HUES6 (cell line): Measurements from ENCODE around the gene NOXO1.

Experiments
- H3K27ac ChIP-seq: 2 replicates; pipeline ENCODE4 v1.7.0; 2013; ENCODE audit warnings: low read depth, mild to moderate bottlenecking, low read length, inconsistent platforms
- H3K27me3 ChIP-seq: 2 replicates; pipeline ENCODE4 v1.6.1; 2013; ENCODE audit warnings: low read length; ENCODE audit not compliant: control insufficient read depth, insufficient read depth
- H3K36me3 ChIP-seq: 2 replicates; pipeline ENCODE4 v1.6.1; 2013; ENCODE audit warnings: low read length; ENCODE audit not compliant: control insufficient read depth, insufficient read depth
- H3K4me1 ChIP-seq: 2 replicates; pipeline ENCODE4 v1.6.1; 2013; ENCODE audit warnings: low read length; ENCODE audit not compliant: control insufficient read depth, insufficient read depth
- H3K4me3 ChIP-seq: 2 replicates; pipeline ENCODE4 v1.5.1; 2013; ENCODE audit warnings: low read depth, low read length
- H3K9ac ChIP-seq: one replicate; pipeline ENCODE4 v1.6.1; 2013; ENCODE audit warnings: mild to moderate bottlenecking, low read length
- H3K9me3 ChIP-seq: 2 replicates; pipeline ENCODE4 v1.6.1; 2013; ENCODE audit warnings: low read depth, low read length; ENCODE audit not compliant: control insufficient read depth, insufficient read depth

The NOXO1 gene

DNA sequence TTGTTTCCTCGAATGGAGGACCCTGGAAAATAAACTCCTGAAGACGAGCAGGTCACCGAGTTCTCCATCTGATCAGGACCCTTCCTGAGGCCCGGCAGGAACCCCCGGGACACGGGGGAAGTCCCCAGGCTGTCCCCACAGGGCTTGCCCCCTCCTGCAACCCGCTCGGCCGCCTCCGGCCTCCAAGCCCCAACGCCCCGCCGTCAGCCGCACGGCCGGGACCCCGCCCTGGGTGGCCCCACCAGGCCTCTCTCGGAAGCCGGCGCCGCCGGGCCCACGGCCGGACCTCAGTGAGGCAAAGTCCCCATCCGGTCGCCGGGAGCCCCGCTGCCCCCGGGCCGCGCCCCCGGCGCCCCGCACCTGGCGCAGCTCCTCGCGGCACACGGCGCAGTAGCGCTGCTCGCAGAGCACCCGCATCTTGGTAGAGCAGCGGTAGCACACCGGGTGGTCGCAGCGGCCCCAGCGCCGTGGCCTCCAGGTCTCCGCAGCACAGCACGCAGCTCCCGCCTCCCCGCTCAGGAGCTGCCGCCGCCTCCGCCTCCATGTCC lies 28.0 kb upstream of the NOXO1 start:
- Histone ChIP-seq H3K4me1 (peaks cover 43% of the 10 kb centered on the region), H3K4me3 (peak overlapping the region; percentile 76), H3K36me3 (peaks cover 11% of the 10 kb centered on the region), H3K9me3 (no peaks in the 10 kb centered on the region), H3K27me3 (no peaks in the 10 kb centered on the region), H3K9ac (peak overlapping the region; percentile 87), H3K27ac (peak overlapping the region; percentile 82; the same call in 1 of the 2 replicates)

DNA sequence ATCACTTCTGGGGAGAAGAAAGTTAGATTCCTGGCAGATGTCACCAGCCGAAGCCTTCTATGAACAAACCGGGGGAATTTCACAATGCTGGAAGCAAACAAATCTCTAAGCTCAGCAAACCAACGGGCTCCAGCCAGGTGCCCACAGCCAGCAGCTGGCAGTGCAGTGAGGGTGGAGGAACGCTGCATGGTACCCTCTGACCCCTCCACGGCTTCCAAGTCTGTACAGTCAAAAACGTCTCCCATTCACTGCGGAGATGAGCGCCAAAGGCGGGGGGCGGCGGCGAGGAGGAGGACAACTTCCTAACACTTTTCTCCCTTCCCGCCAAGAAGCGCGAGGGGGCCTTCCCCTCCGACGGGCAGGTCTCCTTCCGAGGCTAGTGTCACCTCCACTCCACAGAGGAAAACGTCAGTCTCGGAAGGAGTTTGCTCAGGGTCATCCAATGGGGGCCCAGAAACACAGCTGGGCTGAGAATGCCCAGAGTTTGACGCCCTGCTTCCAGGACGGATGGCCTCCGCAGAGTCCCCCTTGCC lies 27.4 kb upstream of the NOXO1 start:
- Histone ChIP-seq H3K27ac (peak overlapping the region; percentile 82; the same call in 1 of the 2 replicates), H3K27me3 (no peaks in the 10 kb centered on the region), H3K4me3 (peak overlapping the region; percentile 76), H3K36me3 (peaks cover 11% of the 10 kb centered on the region), H3K9me3 (no peaks in the 10 kb centered on the region), H3K4me1 (peaks cover 46% of the 10 kb centered on the region), H3K9ac (peak overlapping the region; percentile 87)

DNA sequence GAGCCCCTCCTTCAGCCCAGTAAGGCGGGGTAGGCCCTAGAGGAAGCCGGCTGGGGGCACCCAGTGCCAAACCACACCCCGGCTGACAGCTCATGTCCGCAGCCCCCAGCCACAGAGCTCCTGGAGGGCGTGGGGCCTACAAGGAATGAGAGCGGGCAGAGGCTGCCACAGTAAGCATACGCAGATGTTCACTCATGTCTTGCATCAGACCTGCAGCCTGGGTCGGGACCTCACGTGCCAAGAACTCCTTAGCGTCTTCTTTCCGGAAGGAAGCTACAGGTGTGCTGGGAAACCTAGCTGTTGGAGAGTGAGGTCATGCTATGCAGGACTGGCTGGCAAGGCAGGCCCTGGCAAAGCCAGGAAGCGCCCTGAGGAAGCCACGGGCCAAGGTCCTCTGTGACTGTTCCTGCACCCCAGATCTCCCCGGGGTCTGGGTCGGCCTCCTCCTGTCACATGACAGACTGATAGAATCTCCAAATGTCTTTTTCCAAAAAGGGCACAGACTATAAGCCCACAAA lies 26.8 kb upstream of the NOXO1 start:
- no peak overlapping the region; the same call in 1 of the 2 replicates for H3K27ac ChIP-seq
- H3K4me1 ChIP-seq, result peaks cover 50% of the 10 kb centered on the region
- no peak overlapping the region for H3K9ac ChIP-seq
- H3K4me3 ChIP-seq, result peak overlapping the region; percentile 76
- no peaks in the 10 kb centered on the region for H3K9me3 ChIP-seq
- H3K36me3 ChIP-seq, result peaks cover 17% of the 10 kb centered on the region
- H3K27me3 ChIP-seq, result no peaks in the 10 kb centered on the region

DNA sequence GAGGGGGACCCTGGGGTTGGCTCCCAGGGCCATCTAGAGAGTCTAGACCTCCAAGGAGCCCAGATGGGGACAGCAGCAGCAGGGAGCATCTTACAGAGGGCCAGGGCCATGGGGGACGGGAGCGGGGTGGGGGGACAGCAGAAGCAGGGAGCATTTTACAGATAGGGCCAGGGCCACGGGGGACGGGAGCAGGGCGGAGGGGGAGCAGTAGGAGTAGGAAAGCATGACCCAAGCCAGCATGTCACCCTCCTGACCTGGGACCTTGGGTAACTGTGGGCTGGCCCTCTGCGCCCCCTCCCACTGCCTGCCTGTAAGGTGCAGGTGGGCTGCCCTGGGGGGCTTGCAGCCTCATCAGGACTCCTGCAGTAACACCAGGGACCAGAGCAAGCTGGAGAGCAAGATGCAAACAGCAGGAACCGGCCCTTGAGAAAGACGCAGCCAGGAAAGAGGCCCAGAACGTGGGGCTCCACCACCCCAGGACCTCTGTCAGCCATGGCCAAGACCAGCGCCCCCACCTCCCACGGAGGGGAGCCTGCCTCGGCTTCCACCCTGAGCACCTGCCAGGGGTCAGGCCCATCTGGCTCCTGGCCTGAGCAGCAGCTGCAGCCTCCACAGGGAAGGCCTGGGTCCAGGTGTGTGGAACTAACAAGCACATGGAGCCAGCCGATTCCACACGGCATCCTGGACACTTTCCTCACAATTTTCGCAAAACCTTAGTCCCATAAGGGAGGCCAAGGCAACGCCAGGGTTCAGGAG lies 26.0 kb upstream of the NOXO1 start:
- peaks cover 25% of the 10 kb centered on the region for H3K36me3 ChIP-seq
- peaks cover 50% of the 10 kb centered on the region for H3K4me1 ChIP-seq
- no peaks in the 10 kb centered on the region for H3K9me3 ChIP-seq
- H3K27ac ChIP-seq, result no peak overlapping the region
- no peaks in the 10 kb centered on the region for H3K27me3 ChIP-seq
- no peak overlapping the region for H3K9ac ChIP-seq
- H3K4me3 ChIP-seq, result 0 out of 2 replicates have a peak overlapping the region, but pooled peaks have one; percentile 15

DNA sequence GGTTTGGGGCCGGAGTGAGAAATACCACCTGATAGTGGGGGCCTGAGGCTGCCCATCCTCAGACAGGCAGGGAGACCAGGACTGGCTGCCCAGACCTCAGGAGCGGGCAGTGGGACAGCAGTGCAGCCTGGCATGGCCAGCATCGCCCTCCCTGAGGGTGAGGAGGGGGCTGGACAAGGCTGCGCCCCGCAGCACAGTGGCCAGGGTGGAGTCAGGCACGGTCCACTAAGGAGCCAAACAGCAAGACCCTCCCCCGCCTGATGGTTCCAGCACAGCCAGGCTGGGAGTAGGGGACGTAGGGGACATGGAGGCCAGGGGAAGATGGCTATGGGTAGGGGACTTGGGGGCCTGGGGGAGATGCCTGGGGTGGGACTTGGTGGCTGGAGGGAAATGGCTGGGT lies 25.0 kb upstream of the NOXO1 start:
- Histone ChIP-seq H3K9me3 (no peaks in the 10 kb centered on the region), H3K4me3 (no peak overlapping the region), H3K9ac (no peak overlapping the region), H3K36me3 (peaks cover 34% of the 10 kb centered on the region), H3K27ac (no peak overlapping the region), H3K4me1 (peaks cover 50% of the 10 kb centered on the region), H3K27me3 (no peaks in the 10 kb centered on the region)

DNA sequence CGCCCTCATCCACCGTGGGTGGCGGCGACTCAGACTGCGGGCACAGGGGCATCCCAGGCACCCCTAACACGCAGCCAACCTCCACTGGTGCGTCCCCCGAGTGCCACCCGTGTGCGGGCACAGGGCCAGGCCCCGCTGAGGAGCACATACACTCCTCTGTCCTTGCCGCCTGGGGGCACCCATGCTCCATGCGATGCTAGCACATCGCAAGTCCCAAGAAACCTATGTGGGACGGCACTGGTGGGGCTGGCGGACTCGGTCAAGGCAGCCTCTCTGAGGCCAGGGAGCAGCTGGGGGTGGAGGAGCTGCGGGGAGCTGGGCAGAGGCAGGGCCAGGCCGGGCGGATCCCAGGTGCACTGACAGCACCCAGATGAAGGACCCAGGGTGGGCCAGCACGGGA lies 24.4 kb upstream of the NOXO1 start:
- H3K36me3 ChIP-seq, result peaks cover 41% of the 10 kb centered on the region
- H3K9ac ChIP-seq, result no peak overlapping the region
- no peak overlapping the region for H3K27ac ChIP-seq
- peaks cover 50% of the 10 kb centered on the region for H3K4me1 ChIP-seq
- no peaks in the 10 kb centered on the region for H3K9me3 ChIP-seq
- no peak overlapping the region for H3K4me3 ChIP-seq
- no peaks in the 10 kb centered on the region for H3K27me3 ChIP-seq

DNA sequence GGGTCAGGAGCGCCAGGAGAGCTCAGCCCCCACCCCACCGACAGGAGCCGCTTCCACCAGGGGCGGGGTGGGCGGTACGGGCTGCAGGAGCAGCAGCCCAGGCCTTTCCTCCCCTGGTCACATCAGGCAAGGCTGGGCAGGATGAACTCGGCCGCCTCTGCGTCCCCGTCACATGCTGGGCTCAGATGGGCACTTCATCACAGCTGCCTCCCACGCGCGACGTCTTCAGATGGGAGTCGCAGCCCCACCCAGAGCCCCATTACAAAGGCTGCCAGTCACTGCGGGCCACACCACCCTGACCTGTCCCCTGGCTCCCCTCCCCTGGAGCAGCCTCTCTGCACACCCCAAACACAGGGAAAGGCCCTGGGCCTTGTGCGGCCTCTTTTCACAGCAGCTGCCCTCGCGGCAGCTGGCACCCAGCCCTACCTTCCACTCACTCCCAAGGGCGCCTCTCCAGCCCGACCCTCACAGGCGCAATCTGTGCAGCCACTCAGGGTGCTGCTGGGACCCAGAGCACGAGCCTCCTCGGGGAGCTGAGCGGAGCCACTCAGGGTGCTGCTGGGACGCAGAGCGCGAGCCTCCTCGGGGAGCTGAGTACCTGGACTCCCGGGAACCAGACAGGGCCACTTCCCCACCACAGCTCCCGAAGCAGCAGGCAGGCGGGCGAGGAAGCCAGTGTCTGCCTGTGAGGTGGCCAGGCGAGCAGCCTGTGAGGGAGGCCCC lies 23.7 kb upstream of the NOXO1 start:
- Histone ChIP-seq H3K9ac (peak overlapping the region; percentile 2), H3K27me3 (no peaks in the 10 kb centered on the region), H3K36me3 (peaks cover 47% of the 10 kb centered on the region), H3K27ac (no peak overlapping the region), H3K4me1 (peaks cover 43% of the 10 kb centered on the region), H3K4me3 (no peak overlapping the region), H3K9me3 (no peaks in the 10 kb centered on the region)

DNA sequence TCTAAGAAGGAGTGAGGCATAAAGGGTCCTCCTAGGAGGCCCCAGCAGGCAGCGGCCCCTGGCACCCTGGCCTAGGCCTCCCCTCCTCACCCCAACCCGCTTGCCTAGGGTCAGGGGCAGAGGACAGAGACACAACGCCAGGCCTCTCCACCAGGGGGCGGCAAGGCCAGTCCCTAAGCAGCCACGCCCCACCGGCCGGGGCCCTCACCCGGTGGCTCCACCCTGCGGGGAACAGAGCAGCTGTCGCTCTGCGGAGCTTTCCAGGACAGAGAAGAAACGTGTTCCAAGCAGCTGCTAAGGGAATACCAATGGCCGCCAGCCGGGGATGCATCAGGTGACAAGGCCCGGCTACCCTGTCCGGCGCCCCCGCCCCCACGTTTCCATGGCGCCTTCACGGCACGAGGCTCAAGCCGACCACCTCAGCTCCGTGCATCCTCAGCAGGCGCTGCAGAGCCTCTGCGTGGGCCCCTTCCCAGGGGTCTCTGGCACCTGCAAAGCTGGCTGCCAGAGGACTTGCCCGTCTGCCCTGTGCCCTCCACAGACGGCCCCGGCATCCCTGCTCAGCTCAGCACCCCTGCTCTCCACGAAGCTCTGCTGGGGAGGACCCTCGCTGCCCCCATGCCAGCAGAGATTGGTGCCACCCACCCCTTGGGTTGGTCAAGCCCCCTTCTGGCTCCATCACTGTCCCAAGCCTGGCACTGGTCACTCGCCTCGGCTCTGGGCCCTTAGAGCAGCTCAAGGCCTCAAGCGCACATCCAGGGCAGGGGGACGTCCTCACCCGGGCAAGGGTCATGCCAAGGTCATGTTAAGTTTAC lies 22.8 kb upstream of the NOXO1 start:
- Histone ChIP-seq H3K36me3 (peaks cover 56% of the 10 kb centered on the region), H3K4me3 (peak overlapping the region; percentile 23), H3K4me1 (peaks cover 42% of the 10 kb centered on the region), H3K27ac (no peak overlapping the region), H3K27me3 (no peaks in the 10 kb centered on the region), H3K9me3 (no peaks in the 10 kb centered on the region), H3K9ac (peak overlapping the region; percentile 23)

DNA sequence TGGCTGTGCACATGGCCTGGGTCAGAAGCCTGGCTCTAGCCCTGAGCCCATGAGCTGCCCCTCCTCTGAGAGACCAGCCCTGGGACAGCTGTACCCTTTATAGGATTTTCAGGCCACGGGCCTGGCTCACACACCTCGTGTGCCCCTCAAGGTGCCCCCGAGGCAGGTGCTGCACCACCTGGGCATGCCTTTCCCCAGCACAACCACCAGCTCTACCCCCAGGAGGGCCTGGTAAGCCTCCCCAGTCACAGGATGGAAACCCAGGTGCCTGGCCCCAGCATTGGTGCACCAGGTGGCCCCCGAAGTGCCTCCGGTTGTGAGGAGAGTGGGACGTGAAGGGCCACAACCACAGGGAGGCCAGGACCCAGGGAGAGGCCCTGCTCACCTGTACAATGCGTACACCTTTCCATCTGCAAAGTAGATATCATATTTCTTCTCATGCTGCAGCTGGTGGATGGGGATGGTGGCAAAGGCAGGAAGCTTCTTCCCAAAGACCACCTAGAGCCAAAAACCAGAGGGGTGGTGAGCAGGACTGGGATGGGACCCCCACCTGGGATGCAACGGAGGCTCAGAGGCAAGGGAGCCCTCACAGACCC lies 22.1 kb upstream of the NOXO1 start:
- Histone ChIP-seq H3K9me3 (no peaks in the 10 kb centered on the region), H3K36me3 (peaks cover 63% of the 10 kb centered on the region), H3K27me3 (no peaks in the 10 kb centered on the region), H3K27ac (no peak overlapping the region), H3K4me3 (no peak overlapping the region), H3K9ac (peak overlapping the region; percentile 23), H3K4me1 (peaks cover 37% of the 10 kb centered on the region)
